GM18511 (cell line): ENCODE results near the gene SLC35D2.

Experiments used
- ATAC-seq: cut with Tn5 transposase; IDR thresholded peaks from one replicate; pipeline ENCODE4 v1.9.1; 2021; ENCODE audit warnings: mild to moderate bottlenecking, moderate library complexity; ENCODE audit not compliant: unreplicated experiment

The SLC35D2 gene

GRCh38 chr9:96383165-96383942, at the start of gene SLC35D2:
Gene SLC35D2, minus strand, starts transcription at chr9:96383711. Its CDS starts 77 bp downstream, at chr9:96383634.
- ATAC-seq: peak; percentile 49

GRCh38 chr9:96430377-96430776, 46.9 kb upstream of the SLC35D2 start:
- ATAC-seq: no peak

- ATAC-seq: no peak
Observed at GRCh38 chr9:96429732-96430131, 46.2 kb upstream of the SLC35D2 start.

- no peak for ATAC-seq
Observed at GRCh38 chr9:96425500-96426169, 42.1 kb upstream of the SLC35D2 start.

- no peak for ATAC-seq
Observed at GRCh38 chr9:96423985-96424336, 40.5 kb upstream of the SLC35D2 start.

- no peak for ATAC-seq
Observed at GRCh38 chr9:96423322-96423984, 39.9 kb upstream of the SLC35D2 start.

- ATAC-seq: no peak
Observed at GRCh38 chr9:96420468-96421219, 37.1 kb upstream of the SLC35D2 start.

- no peak for ATAC-seq
Observed at GRCh38 chr9:96419691-96419969, 36.1 kb upstream of the SLC35D2 start.

- ATAC-seq: peak; percentile 41
Observed at GRCh38 chr9:96418920-96419690, 35.6 kb upstream of the SLC35D2 start.

GRCh38 chr9:96418083-96418919, 34.8 kb upstream of the SLC35D2 start, which contains the start of gene ZNF367:
Gene ZNF367, minus strand, starts transcription at chr9:96418370. Its CDS starts 338 bp downstream, at chr9:96418032.
- ATAC-seq: peak; percentile 69

- peak; percentile 0 for ATAC-seq
Observed at GRCh38 chr9:96417661-96418082, 34.2 kb upstream of the SLC35D2 start.

- ATAC-seq: peak; percentile 20
Observed at GRCh38 chr9:96417051-96417586, 33.6 kb upstream of the SLC35D2 start.

GRCh38 chr9:96413302-96414221, 30.1 kb upstream of the SLC35D2 start:
- ATAC-seq: peak; percentile 36

GRCh38 chr9:96412174-96412913, 28.8 kb upstream of the SLC35D2 start:
- no peak for ATAC-seq

GRCh38 chr9:96411129-96411838, 27.8 kb upstream of the SLC35D2 start:
- ATAC-seq: no peak

GRCh38 chr9:96408409-96409280, 25.1 kb upstream of the SLC35D2 start:
- ATAC-seq: no peak
